Mesodermal cell (in vitro differentiated cells): ENCODE results near the gene FRMPD4.

ENCODE experiments used
- H3K27ac ChIP-seq: 2 replicates; pipeline ENCODE4 v1.7.0; 2013; ENCODE audit warnings: mild to moderate bottlenecking, low read depth, low read length, moderate library complexity; ENCODE audit not compliant: severe bottlenecking
- H3K36me3 ChIP-seq: 2 replicates; pipeline ENCODE4 v1.7.1; 2013; ENCODE audit warnings: mild to moderate bottlenecking, low read length, moderate library complexity; ENCODE audit not compliant: control insufficient read depth, insufficient read depth
- H3K4me1 ChIP-seq: one replicate; pipeline ENCODE4 v1.7.1; 2013; ENCODE audit warnings: mild to moderate bottlenecking, low read length; ENCODE audit not compliant: insufficient read depth, control insufficient read depth, poor library complexity, severe bottlenecking
- H3K4me3 ChIP-seq: 2 replicates; pipeline ENCODE4 v1.7.0; 2013; ENCODE audit warnings: low read length, control low read depth, mild to moderate bottlenecking; ENCODE audit not compliant: insufficient read depth, poor library complexity, severe bottlenecking; ENCODE audit errors: extremely low read depth
- H3K9me3 ChIP-seq: 2 replicates; pipeline ENCODE4 v1.7.1; 2013; ENCODE audit warnings: mild to moderate bottlenecking, low read length, moderate library complexity; ENCODE audit not compliant: control insufficient read depth
- WGBS, 2 experiments: methylation state at CpG; one replicate each; pipeline ENCODE4 v1.1.5; 2013; ENCODE audit warnings: missing lambda C conversion rate in 2 of 2; ENCODE audit not compliant: insufficient coverage in 2 of 2; 5-methylcytosine and 5-hydroxymethylcytosine counted together

FRMPD4 gene

DNA sequence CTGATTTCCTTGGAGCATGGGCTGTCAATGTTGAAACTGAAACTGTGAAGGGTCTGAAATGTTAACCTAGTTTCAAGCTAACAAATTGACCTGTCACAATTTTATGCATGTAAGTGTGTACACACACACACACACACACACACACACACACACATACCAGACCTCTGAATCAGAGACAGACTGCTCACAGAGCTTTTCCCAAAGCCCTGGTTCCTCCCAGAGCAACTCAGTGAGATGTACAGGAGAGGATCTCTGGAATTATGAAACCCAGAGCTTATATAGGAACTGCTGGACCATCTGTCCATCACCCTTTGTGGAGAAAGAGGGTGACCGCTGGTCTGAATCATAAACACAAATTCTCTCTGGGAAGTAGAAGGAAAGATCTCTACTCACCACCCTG, 424.8 kb downstream of the FRMPD4 start:
- H3K4me3 ChIP-seq: no peak overlapping the region
- H3K36me3 ChIP-seq: no peaks in the 10 kb centered on the region
- no CpG with 5 or more reads among the region's 1 CpG for WGBS, 2 experiments
- no peaks in the 10 kb centered on the region for H3K9me3 ChIP-seq
- H3K4me1 ChIP-seq: no peaks in the 10 kb centered on the region
- no peak overlapping the region for H3K27ac ChIP-seq

- no peak overlapping the region for H3K27ac ChIP-seq
- no peak overlapping the region for H3K4me3 ChIP-seq
- H3K9me3 ChIP-seq: no peaks in the 10 kb centered on the region
- WGBS, 2 experiments: no CpG with 5 or more reads among the region's 2 CpGs
- no peaks in the 10 kb centered on the region for H3K4me1 ChIP-seq
- no peaks in the 10 kb centered on the region for H3K36me3 ChIP-seq
Measured at GRCh38 chrX:12564221-12564620, 425.9 kb downstream of the FRMPD4 start.

GRCh38 chrX:12567857-12568256, 429.6 kb downstream of the FRMPD4 start:
- no peak overlapping the region for H3K27ac ChIP-seq
- H3K4me1 ChIP-seq: no peaks in the 10 kb centered on the region
- H3K4me3 ChIP-seq: no peak overlapping the region
- H3K9me3 ChIP-seq: no peaks in the 10 kb centered on the region
- no CpG with 5 or more reads among the region's 2 CpGs for WGBS, 2 experiments
- H3K36me3 ChIP-seq: no peaks in the 10 kb centered on the region

GRCh38 chrX:12570859-12571501, 432.7 kb downstream of the FRMPD4 start:
- Histone ChIP-seq H3K9me3 (no peaks in the 10 kb centered on the region), H3K4me3 (no peak overlapping the region)
- no CpG with 5 or more reads among the region's 4 CpGs for WGBS, 2 experiments

DNA sequence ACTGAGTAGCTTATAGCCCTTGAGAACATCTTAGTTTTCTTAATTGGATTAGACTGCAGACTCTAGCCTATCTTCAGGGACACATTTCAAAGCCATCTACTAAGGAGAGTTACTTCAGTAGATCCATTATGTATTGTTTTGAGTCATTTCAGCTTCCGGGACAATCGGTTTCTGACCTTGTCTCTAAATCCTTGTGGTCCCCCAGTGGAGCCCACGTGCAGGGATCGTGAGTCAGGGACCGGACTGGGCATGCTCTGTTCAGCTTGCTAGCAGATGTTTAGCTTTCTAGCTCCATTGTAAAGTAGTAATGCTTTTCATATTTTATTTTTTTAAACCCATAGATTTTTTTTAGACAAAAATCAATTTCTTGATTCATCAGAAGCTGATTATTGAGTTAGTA, 441.0 kb downstream of the FRMPD4 start:
- Histone ChIP-seq H3K36me3 (no peaks in the 10 kb centered on the region), H3K9me3 (no peaks in the 10 kb centered on the region), H3K4me3 (no peak overlapping the region), H3K27ac (no peak overlapping the region), H3K4me1 (no peaks in the 10 kb centered on the region)
- no CpG with 5 or more reads among the region's 5 CpGs for whole genome bisulfite sequencing, 2 experiments

More at GRCh38 chrX:12570859-12571501, 432.7 kb downstream of the FRMPD4 start:
- Histone ChIP-seq H3K27ac (no peak overlapping the region), H3K4me1 (no peaks in the 10 kb centered on the region), H3K36me3 (no peaks in the 10 kb centered on the region)

DNA sequence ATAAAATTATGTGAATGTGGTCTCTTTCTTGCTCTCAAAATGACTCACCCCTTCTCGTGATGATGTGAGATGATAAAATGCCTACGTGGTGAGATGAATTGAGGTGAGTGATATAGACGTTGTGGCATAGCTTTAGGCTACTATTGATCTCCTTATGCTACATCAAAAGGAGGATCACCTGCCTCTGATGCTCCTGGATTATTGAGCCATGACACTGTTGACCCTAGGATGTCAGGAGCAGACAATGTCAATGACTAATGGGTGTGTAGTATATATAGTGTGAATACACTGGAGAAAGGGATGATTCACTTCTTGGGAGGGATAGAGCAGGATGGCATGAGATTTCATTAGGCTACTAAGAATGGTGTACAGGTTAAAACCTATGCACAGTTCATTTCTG, 442.3 kb downstream of the FRMPD4 start:
- Histone ChIP-seq H3K36me3 (no peaks in the 10 kb centered on the region), H3K9me3 (no peaks in the 10 kb centered on the region), H3K4me1 (no peaks in the 10 kb centered on the region), H3K27ac (no peak overlapping the region), H3K4me3 (no peak overlapping the region)
- 83% methylated on average over 2 of the region's 3 CpGs; no CpG with 5 or more reads in 1 of the 2 experiments for WGBS, 2 experiments

GRCh38 chrX:12581546-12581945, 443.3 kb downstream of the FRMPD4 start:
- Histone ChIP-seq H3K36me3 (no peaks in the 10 kb centered on the region), H3K4me1 (no peaks in the 10 kb centered on the region), H3K9me3 (no peaks in the 10 kb centered on the region), H3K27ac (no peak overlapping the region), H3K4me3 (no peak overlapping the region)
- WGBS, 2 experiments: 55 to 60% methylated on average over 1 to 4 of the region's 4 CpGs

DNA sequence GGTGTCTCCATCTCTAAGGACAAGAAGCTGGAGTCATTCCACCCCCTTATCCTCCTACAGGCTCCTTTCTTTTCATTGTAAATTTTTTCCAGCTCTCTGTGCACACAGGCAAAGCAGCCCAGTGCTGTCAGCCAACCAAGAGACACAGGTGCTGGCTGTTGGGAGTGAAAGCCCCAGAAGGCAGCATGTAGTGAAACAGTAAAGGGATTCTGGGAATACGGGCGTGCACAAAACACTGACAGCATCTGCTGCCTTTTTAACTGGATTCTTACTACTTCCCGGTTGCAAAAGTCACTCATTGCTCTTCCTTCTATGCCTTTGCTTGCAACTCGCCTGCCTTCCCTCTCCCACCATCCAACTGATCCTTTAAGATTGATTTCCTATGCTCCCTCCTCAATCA, 444.4 kb downstream of the FRMPD4 start:
- Histone ChIP-seq H3K9me3 (no peaks in the 10 kb centered on the region), H3K27ac (no peak overlapping the region), H3K36me3 (no peaks in the 10 kb centered on the region), H3K4me1 (no peaks in the 10 kb centered on the region), H3K4me3 (no peak overlapping the region)
- 88% methylated on average over 2 of the region's 4 CpGs; no CpG with 5 or more reads in 1 of the 2 experiments for WGBS, 2 experiments

DNA sequence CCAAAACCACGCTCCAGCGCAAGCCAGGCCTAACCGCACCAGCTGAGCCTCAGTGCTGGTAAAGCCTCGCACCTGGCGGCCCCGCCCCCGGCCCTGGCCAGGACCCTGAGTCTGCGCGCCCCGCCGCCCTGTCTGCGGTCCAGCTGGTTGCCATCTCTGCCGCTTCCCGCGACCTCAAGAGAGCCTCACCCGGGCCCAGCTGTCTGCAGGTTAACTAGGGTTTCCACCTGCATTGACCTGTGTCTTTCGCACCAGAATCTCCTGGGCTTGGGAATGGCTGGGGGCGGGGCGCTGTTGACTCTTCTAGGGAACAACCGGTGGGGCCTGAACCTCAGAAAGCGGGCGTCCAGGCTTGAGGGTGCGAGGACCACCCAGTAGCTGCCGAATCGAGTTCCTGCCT, 445.3 kb downstream of the FRMPD4 start:
- Histone ChIP-seq H3K4me1 (no peaks in the 10 kb centered on the region), H3K36me3 (no peaks in the 10 kb centered on the region), H3K27ac (no peak overlapping the region), H3K4me3 (no peak overlapping the region), H3K9me3 (no peaks in the 10 kb centered on the region)
- 89 to 96% methylated on average over 3 to 12 of the region's 25 CpGs for WGBS, 2 experiments

GRCh38 chrX:12595720-12596119, 457.4 kb downstream of the FRMPD4 start:
- Histone ChIP-seq H3K9me3 (no peaks in the 10 kb centered on the region), H3K27ac (no peak overlapping the region), H3K4me3 (no peak overlapping the region), H3K4me1 (peaks cover 3% of the 10 kb centered on the region), H3K36me3 (no peaks in the 10 kb centered on the region)
- 100% methylated on average over 1 of the region's 1 CpG; no CpG with 5 or more reads in 1 of the 2 experiments for WGBS, 2 experiments

GRCh38 chrX:12610079-12610478, 471.8 kb downstream of the FRMPD4 start:
- H3K4me3 ChIP-seq: no peak overlapping the region
- H3K36me3 ChIP-seq: no peaks in the 10 kb centered on the region
- H3K4me1 ChIP-seq: no peaks in the 10 kb centered on the region
- no peak overlapping the region for H3K27ac ChIP-seq
- 80% methylated on average over 1 of the region's 2 CpGs; no CpG with 5 or more reads in 1 of the 2 experiments for WGBS, 2 experiments
- H3K9me3 ChIP-seq: no peaks in the 10 kb centered on the region
